ENCODE measurements around the gene AKAIN1.

GRCh38 chr18:5195656-5196055 is 1.4 kb downstream of the AKAIN1 start:
- no peak for TF ChIP-seq CTCF (IDR thresholded peaks at IDR 0.05)
- TF ChIP-seq POLR2A (IDR thresholded peaks at IDR 0.05): no peak

All from body of pancreas (tissue), 4 donors.